SIG-M5 (cell line): Measurements from ENCODE around the gene NDUFA8.
"Not testable (repeated sequence)": the region's sequence is repeated elsewhere in the genome, so short reads cannot be mapped to it uniquely, and the experiment has no call there.

Source experiments
- DNase-seq: peaks from one replicate; lab custom pipeline; 2025; lab: John Stamatoyannopoulos, UW

NDUFA8 gene

DNA sequence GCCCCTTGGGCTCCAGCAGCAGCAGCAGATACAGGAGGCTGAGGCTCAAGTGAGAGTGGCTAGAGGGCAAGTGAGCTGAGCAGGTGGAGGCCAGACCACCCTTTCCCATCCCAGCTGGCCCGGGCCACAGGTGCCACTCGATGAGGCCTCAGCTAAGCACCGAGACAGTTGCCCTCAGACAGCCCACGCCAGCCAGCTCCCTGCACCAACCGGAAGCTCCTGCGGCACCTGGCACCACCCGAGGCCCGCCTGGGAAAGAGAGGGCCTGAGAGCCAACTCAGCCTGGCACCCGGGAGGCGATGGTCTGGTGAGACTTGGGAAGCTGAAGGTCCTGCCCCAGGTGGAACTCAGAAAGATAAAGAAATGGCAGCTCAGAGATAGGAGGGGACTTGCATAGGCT is 38.2 kb downstream of the NDUFA8 start:
- DNase-seq: no peak

DNA sequence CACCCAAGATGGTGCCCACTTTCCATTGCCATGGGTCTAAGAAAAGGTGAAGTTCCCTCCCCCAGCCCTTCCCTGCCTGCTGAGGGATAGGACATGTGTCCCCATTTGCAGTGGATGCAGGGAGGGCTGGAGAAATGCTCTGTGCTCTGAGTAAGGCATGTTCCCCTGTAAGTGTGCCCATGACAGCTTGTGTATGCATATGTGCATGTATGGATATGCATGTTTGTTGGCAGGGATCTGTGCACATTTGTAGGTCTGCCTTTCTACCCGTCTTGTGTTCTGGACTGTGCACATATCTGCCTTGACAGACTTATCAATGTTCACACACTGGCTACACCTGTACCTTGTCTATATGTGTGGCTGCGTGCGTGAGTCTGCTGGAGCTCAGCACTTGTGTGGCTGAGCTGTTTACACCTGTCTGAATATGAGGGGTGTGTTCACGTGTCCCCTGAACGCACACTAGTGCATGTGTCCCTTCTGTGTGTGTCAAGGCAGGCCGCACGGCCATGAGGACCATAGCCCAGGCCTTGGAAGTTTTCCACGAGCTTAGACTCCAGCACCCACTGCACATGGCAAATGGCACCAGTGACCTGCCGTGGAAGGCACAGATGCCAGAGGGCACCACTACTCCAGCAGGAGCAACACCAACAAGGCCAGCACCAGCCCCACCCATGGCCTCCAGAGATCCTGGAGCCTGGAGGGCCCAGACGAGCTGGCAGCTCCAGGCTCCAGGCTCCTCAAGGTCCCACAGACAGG is 39.1 kb downstream of the NDUFA8 start:
- DNase-seq: no peak

DNA sequence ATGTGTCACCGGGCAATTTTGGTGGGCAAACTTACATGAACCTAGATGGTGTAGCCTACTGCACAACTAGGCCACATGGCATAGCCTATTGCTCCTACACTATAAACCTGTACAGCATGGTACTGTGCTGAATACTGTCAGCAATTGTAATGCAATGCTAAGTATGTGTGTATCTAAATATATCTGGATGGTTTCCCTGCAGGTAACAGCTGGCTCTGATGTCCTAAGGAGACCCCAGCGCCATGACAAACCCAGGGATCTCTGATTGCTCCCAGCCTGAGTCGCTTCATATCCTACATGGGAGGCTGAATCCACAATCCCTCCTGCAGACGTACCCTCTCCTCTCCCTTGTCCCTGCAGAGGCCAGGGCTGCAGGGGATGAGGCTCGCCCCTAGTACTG is 39.9 kb downstream of the NDUFA8 start:
- no peak for DNase-seq

DNA sequence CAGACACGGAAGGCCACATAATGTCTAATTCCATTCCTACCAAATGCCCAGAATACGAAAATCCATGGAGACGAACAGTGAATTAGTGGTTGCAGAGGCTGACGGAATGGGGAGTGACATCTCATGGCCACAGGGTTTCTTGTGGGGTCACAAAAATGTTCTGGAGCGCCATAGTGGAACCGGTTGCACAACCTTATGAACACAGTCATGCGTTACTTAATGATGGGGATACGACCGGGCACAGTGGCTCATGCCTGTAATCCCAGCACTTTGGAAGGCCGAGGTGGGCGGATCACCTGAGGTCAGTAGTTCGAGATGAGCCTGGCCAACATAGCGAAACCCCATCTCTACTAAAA is 40.4 kb downstream of the NDUFA8 start:
- no peak for DNase-seq

DNA sequence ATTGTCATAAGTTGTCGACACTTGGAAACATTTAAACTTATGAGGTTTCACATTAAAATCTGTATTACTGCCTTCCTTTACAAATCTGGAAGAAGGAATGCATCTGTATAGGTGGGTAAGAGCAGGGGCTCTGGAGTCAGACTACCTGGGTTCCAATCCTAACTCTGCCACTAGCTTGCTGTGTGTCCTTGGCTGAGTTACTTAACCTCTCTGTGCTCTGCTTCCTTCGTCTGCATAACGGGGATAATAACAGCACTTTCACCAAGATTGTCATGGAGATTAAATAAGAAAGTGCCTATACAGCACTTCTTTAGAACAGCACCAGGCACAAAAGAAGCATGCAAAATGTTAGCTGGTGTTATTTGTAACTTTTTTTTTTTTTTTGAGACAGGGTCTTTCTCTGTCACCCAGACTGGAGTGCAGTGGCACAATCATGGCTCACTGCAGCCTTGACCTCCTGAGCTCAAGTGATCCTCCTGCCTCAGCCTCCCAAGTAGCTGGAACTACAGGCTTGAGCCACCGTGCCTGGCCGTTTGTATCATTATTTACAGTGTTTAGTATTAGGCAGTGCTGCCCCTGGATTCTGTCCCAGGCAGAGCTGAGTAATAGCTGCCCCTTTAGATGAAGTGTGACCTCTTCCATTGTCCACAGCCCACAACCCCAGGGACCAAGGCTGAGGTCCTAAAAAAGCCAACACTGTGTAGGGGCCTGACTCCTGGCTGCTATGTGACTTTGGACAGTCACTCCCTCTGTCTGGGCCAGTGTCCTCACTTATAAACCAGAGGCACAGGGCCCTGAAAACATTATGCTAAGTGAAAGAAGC is 41.0 kb downstream of the NDUFA8 start:
- no peak for DNase-seq

DNA sequence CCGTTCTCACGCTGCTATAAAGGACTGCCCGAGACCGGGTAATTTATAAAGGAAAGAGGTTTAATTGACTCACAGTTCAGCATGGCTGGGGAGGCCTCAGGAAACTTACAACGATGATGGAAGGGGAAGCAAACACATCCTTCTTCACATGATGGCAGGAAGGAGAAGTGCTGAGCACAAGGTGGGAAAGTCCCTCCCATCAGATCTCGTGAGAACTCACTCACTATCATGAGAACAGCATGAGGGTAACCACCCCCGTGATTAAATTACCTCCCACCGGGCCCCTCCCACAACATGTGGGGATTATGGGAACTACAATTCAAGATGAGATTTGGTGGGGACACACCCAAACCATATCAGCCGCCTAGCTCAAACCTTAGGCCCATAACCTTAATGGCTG is 42.3 kb downstream of the NDUFA8 start:
- not testable (repeated sequence) for DNase-seq

DNA sequence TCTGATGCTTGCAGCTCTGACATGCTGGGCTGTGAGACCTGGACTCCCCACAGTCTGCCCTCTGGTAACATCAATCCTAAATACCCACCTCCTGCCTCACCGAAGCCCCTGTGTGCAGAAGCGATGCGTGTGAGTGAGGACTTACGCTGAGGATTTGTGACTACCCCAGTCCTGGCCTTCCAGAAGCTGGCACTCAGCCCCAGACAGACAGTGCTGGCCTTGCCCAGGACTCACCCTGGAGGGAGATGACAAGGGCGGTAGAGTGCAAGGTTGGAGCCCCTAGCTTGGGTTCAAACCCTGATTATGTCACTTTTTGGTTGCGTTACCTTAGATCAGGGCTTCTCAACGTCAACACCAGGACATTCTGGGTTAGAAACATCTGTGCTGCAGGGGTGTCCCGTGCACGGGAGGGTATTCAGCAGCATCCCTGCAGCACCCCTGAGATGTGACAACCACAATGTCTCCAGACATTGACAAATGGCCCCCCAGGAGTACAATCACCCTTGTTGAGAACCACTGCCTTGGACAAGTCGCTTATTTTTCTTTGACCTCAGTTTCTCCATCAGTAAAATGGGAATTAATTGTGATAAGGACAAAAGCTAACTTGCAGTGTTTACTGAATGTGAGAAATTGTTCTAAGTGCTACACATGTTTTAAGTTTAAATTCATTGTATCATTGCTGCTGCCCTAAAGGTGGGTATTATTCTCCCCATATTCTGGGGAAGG is 43.0 kb downstream of the NDUFA8 start:
- no peak for DNase-seq

DNA sequence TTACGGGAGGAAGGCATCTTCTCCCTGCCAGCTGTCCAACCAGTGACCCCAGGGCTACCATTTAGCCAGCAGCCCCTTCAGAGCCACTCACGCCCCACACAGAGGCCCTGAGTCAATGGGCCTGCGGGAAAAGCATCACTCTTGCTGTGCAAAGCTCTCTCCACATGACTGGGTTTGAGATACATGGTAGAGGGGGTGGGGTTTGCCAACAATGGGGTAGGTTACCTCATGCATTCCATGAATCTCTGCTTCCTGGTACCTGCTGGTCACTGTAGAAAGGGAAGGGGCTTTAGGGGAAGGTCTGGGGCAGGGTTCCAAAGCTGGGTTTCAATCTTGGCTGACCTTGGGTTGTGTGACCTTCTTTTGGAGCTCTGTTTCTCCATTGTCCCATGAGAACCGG is 43.5 kb downstream of the NDUFA8 start:
- DNase-seq: no peak

DNA sequence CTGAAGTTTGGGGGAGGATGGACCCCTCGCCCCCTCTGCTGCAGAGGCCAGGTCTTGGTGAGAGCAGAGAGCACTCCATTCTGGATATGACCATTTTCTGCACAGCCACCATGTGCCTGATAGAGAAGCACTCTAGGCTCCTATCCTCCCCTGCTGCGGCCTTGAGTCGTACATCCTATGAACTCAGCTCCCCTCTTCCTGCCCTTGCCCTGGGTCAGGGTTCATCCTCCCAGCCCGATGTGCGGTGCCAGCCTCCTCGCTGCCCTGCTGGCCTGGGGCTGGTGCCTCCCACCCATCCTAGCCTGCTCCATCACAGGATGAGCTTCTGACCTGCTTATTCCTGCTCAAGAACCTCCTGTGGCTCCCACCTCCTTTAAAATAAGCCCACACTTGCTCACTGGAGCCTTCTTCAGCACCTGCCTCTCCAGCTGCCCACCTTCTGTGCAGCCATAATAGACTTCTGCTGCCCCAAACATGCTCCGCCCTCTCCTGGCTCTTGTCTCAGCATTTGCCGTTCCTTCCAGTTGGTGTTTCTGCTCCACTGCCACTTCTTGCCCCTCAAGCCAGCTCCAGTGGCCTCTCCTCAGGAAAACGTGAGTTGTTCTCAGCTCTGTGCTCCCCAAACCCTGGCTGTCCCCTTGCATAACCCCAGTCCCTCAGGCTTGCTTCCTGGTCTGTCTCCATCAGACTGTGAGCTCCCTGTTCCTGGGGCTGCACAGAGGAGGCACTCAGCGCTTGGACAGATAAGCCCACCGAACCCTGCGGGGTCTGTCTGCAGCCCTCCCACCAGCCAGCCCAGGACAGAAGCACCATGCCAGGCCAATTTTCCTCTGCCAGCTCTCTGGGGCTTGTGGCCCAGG is 44.2 kb downstream of the NDUFA8 start:
- no peak for DNase-seq

DNA sequence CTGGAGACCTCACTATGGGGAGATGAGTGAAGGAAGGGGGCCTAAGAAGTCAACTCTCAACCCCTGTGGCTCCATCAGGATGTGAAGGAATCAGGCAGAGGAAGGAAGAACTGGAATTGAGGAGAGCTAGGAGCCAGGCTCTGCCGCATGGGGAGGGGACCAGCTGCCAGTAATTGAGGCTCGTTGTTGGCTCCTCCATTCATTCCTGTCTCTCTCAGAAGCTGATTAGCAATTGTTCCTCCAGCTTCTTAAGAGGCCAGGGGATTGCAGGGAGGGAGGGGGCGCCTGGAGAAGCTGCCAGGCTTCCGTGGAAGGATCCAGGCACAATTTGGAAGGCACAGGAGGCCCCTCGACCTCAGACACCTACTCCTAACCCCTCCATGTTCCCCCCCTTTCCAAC is 46.0 kb downstream of the NDUFA8 start:
- no peak for DNase-seq

DNA sequence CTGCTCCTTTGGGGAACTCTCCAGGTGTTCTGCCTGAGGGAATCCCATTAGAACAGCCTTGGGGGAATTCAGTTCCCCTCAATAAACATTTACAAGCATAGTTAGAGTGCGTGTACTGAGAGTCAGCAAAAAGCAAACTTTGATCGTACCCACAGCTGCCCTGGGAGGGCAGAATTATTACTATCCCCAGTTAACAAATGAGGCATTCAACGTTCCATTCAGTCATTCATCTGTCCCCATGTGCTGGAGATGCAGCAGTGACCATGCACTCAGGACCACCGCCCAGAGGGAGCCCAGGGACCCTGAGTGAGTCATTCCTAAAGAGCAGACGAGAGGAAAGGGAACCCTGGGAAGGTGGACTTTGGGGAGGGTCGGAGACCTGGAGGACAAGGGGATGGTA is 47.3 kb downstream of the NDUFA8 start:
- DNase-seq: no peak

DNA sequence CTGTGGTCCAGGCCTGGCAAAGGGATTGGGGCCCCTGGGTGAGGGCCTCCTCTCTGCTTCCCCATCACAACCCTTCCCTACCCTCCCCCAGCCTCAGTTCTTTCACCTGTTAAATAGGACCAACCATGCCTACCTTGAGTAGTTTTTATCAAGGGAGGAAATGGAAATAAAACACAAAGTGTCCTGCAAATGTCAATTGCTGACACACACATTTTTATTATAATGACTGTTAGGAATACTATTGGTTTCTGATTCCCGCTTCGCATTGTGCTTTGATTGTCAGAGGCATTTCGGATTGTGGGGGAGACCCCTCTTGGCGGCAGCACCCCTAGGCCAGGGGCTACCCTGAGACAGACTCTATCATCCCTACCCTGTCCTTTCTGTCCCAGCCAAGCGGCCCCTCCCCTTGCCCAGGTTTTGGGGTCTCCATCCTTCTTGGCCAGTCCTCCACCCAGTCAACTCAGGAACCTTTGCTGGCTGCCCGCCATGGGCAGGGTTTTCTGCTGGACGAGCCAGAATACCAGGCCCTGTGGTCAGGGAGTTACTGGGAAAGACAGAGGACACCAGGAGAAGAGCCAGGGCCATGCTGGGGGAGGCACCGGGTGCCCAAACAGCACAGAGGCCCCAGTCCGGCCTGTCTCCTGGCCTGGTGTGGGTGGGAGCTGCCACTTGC is 48.0 kb downstream of the NDUFA8 start:
- no peak for DNase-seq

DNA sequence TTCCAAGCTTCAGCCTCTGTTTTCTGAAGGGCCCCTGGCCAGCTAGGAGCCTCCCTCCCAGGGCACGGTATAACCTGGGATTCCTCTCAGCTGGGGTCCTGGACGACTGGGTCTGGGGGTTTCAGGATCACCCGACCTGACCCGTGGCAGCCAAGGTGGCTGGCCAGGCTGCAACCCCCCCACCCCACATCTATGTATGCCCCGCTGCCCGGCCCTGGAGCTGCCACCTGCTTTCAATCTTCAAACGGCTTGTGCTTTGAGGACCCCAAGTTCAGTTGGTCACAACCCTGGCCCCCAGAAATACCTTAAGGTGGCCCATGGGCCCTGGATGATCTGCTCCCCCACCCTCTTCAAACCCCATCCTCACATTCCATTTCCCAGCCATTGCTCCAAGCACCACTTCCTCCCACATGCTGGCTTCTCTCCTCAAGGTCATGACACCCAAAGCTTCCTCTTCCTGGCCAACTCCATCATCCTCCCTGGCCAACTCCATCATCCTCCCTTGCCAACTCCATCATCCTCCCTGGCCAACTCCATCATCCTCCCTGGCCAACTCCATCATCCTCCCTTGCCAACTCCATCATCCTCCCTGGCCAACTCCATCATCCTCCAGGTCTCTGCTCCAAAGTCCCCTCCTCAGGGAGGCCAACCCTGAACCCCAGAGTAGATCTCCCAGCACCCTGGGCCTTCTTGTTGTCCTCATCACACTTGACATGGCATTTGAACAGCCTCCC is 49.3 kb downstream of the NDUFA8 start:
- no peak for DNase-seq

DNA sequence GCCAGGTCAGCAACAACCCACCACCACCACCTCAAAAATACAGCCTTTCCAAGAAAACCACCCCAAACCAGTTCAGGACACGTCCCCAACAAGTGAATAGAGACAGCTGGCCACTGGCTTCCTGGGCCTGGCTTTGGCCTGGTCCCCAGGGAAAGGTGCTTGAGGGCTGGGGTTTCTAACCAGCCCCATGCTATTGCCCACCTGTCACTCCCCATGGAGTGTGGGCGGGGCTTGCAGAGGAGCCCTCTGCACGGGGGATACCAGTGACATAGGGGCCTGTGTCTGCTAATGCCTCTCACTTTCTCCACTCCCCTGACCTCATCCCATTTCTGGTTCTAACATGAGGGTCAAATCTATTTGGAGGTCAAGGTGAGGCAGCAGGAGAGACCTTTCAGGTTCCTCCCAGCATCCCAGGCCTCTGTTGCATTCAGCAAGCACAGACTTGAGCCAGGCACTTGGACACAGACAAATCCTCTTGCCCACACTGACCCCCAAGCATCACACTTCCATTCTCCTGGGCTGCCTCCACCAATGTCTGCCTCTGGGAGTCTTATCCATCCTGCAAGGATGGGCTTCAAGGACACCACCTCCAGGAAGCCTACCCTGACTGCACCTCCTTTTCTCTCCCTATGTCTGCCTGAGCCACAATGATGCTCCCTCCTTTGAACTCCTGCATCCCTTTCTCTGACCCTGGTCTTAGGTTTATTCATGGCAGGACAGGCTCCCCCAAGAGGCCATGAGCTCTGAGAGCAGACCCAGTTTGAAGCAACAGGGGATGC is 50.4 kb downstream of the NDUFA8 start:
- DNase-seq: no peak

DNA sequence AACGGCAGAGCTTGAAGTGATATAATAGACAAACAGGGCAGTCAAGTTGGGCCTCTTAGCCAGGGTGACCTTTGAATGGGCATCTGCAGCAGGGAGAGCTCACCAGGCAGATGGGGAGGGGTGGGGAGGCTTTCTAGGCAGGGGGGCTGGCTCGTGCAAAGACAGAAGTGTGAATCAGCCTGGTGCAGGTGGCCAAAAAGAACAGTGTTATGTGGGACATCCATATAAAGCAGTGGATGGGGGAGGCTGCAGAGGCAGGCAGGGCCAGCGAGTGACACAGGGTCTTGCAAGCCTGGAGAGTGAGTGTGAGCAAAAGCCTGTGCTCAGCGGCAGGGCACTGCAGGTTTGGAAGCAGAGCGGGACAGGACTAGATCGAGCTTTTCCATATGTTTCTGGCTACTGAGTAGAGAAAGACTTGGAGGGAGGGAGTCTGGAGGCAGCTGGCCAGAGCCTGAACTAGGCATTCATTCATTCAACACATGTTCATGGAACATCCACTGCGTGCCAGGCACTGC is 52.2 kb downstream of the NDUFA8 start:
- no peak for DNase-seq

DNA sequence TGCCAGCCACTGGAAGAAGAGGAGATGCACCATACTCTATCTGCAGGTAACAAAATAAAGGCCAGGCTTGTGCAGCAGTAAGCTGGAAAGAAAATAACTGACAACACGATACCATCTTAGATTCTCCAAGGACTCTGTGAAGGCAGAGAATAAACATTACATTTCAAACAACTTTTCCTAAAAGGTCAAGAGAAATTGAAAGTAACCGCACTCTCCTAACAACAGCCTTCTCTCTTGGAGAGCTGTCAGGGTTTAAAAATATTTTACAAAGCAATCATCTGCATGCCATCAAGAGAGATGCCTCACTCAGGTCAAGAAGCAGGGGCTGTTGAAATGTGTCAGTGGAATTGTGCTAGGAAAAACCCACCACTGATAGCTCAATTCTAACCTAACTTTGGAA is 53.0 kb downstream of the NDUFA8 start:
- no peak for DNase-seq

DNA sequence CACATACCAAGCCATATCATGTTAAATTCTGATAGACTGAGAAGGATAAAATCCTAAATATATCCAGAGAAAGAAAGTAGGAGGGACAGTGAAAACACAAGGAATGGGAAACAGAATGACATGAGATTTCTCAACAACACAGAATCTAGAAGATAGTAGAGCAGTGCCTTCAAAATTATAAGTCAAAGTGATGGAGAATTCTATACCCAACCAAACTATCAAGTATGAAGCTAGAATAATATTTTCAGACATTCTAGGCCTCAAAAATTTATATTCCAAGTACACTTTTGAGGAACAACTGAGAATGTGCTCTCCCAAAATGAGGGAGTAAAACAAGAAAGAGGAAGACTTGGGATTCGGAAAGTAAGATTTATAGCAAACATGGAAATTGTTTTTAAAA is 55.6 kb downstream of the NDUFA8 start:
- no peak for DNase-seq

DNA sequence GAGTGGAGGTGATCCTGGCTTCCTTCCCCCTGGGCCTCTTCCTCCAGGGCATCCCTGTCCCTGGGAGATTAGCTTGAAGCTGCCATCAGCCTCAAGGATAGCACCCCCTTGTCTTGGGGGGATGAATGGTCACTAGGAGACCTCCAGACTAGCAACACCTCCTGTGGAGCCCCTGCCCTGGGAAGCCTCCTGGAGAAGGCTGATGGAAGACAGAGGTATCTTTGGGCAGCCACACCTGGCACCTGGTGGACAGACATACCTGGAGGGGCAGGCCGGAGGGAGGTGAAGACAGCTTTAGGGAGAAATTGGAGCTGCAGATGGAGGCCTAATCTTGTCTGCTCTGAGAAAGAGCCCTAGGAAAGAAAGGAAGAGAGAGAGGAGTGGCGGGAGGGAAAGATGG is 57.4 kb downstream of the NDUFA8 start:
- DNase-seq: no peak

DNA sequence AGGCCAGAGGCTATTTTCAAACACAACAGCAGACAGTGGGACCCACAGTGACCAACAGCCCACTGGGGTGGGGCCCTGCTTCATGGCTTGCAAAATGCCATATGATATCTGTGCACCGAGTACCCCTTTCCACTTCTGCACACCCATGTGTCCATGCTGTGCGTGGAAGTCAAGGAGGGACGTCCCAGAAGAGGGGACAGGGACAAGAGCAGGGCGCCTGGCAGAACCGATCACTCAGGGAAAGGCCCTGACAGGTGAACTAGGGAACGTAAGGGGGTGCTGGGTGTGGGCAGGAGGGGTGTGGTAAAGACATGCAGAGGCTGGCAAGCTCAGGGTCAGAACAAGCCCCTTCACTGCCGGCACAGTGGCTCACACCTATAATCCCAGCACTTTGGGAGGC is 58.8 kb downstream of the NDUFA8 start:
- no peak for DNase-seq
